ENCODE data around the gene KCTD13.
"Not testable (repeated sequence)": the region's sequence is repeated elsewhere in the genome, so short reads cannot be mapped to it uniquely, and the experiment has no call there.

Gene KCTD13

DNA sequence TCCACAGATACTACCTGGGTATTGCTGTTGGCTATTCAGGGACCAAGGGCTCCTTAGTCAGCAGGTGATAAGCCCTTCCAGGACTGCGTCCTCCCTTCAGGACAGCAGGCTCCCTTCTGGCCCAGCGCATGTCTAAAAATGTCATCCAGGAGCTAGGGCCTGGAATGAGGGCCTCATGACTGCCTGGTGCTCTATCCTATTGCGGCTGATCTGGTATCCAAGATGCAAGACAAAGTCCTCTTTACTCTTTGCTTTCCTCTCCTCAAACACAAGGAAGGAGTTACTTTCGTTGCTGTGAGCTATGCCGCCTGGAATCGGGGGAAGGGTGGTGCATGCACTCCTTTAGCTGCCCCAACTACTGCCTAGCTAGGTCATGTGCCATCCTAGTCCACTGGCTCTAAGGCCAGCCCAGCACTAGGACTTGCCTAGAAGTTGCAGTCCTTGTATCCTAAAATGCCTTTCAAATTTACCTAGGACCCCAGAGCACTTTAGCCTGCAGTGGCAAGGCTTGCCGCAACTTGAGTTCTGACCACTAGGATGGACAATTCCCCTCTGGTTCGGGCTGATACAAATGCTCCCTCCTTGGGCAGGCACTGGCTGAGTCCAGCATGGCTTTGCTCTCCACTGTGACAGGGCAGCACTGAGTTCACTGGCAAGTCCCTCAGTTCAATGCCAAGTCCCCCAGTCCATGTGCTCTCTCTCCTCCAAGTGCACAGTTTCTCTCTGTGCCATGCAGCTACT is 25.8 kb upstream of the KCTD13 start:
- Histone ChIP-seq H3K27ac (no peak overlapping the region), H3K36me3 (ENCODE audit: insufficient read depth, low read length) (no peaks in the 10 kb centered on the region), H3K9me3 (ENCODE audit: low read depth, low read length) (no peaks in the 10 kb centered on the region), H3K9ac (ENCODE audit: insufficient read length) (no peak overlapping the region), H3K4me3 (no peak overlapping the region)
- TF ChIP-seq POLR2AphosphoS5 (IDR thresholded peaks at IDR 0.05; ENCODE audit: borderline replicate concordance, low read depth, low read length) (no peak), FOXP2 (optimal IDR thresholded peaks at IDR 0.05; ENCODE audit: control extremely low read depth, extremely low read length, insufficient read depth) (no peak), EZH2 (IDR thresholded peaks at IDR 0.05) (no peak)
- DNase-seq (ENCODE audit: low read depth, low spot score) = no peak

DNA sequence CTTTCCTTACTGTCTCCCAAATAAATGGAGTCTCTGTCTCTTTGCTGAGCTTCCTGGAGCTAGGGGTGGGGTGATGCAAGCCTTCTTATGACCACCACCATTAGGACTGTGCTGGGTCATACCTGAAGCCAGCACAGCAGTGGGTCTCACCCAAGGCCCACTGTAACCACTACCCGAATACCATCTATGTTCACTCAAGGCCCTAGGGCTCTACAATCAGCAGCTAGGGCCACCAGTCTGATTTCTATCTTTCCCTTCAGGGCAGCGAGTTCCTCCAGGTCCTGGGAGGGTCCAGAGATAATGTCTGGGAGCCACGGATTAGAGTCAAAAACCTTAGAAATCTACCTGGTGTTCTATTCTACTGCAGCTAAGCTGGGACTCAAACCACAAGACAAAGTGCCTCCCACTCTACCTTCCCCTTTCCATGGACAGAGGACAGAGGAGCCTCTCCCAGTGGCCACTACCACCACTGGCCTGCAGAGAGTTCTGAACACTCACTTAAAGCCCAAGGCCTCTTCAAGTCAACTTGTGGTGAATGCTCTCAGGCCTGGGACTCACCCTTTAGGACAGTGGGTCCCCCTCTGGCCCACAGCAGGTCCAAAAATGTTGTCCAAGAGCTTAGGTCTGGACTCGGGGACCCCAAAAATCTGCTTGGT is 24.9 kb upstream of the KCTD13 start:
- Histone ChIP-seq H3K9ac (ENCODE audit: insufficient read length) (no peak overlapping the region), H3K9me3 (ENCODE audit: low read depth, low read length) (no peaks in the 10 kb centered on the region), H3K27ac (no peak overlapping the region), H3K36me3 (ENCODE audit: insufficient read depth, low read length) (no peaks in the 10 kb centered on the region), H3K4me3 (no peak overlapping the region)
- TF ChIP-seq FOXP2 (optimal IDR thresholded peaks at IDR 0.05; ENCODE audit: control extremely low read depth, extremely low read length, insufficient read depth) (no peak), EZH2 (IDR thresholded peaks at IDR 0.05) (no peak), POLR2AphosphoS5 (IDR thresholded peaks at IDR 0.05; ENCODE audit: borderline replicate concordance, low read depth, low read length) (no peak)
- no peak for DNase-seq (ENCODE audit: low read depth, low spot score)

GRCh38 chr16:29947897-29948296 is 21.9 kb upstream of the KCTD13 start:
- Histone ChIP-seq H3K9ac (ENCODE audit: insufficient read length) (no peak overlapping the region), H3K36me3 (ENCODE audit: insufficient read depth, low read length) (no peaks in the 10 kb centered on the region), H3K4me3 (no peak overlapping the region), H3K27ac (no peak overlapping the region), H3K9me3 (ENCODE audit: low read depth, low read length) (no peaks in the 10 kb centered on the region)
- no peak for DNase-seq (ENCODE audit: low read depth, low spot score)
- no peak for TF ChIP-seq POLR2AphosphoS5 (IDR thresholded peaks at IDR 0.05; ENCODE audit: borderline replicate concordance, low read depth, low read length)
- no peak for TF ChIP-seq FOXP2 (optimal IDR thresholded peaks at IDR 0.05; ENCODE audit: control extremely low read depth, extremely low read length, insufficient read depth)

DNA sequence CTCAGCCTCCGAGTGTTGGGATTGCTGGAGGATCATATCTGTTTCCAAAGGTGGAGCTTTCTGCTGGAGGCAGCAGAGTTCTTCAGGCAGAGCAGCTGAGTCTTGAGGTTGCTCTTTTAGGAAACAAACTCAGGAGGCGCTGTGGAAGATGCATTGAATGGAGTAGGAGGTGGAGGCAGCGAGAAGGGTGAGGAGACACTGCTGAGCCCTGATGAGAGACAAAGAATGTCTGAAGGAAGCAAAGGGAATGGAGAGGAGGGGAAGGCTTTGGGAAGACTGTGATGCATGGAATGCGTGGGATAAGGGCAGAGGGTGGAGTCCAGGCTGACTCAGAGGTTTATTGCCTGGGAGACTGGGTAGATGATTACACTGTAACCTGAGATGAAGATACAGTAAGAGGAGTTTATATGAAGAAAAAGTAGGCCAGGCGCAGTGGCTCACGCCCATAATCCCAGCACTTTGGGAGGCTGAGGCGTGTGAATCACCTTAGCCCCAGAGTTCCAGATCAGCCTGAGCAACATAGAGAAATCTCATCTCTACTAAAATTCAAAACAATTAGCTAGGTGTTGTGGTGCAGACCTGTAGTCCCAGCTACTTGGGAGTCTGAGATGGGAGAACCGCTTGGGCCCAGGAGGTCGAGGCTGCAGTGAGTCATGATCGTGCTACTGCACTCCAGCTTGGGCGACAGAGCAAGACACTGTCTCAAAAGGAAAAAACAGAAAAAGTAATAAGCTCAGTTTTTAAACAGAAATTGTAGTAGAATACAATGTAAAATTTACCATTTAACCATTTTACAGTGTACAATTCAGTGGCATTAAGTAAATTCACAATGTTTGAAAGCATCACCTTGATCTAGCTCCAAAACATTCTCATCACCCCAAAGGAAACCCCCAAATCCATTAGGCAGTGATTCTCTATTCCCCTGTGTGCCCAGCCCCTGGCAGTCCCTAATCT is 18.1 kb upstream of the KCTD13 start:
- no peak for DNase-seq (ENCODE audit: low read depth, low spot score)
- H3K36me3 ChIP-seq (ENCODE audit: insufficient read depth, low read length) = no peaks in the 10 kb centered on the region
- no peak overlapping the region for H3K27ac ChIP-seq
- TF ChIP-seq FOXP2 (optimal IDR thresholded peaks at IDR 0.05; ENCODE audit: control extremely low read depth, extremely low read length, insufficient read depth) = no peak
- TF ChIP-seq EZH2 (IDR thresholded peaks at IDR 0.05) = no peak
- no peak for TF ChIP-seq POLR2AphosphoS5 (IDR thresholded peaks at IDR 0.05; ENCODE audit: borderline replicate concordance, low read depth, low read length)
- no peaks in the 10 kb centered on the region for H3K9me3 ChIP-seq (ENCODE audit: low read depth, low read length)
- H3K4me3 ChIP-seq = no peak overlapping the region
- no peak overlapping the region for H3K9ac ChIP-seq (ENCODE audit: insufficient read length)

GRCh38 chr16:29940656-29941055 is 14.6 kb upstream of the KCTD13 start:
- H3K4me3 ChIP-seq = no peak overlapping the region
- TF ChIP-seq FOXP2 (optimal IDR thresholded peaks at IDR 0.05; ENCODE audit: control extremely low read depth, extremely low read length, insufficient read depth) (no peak), EZH2 (IDR thresholded peaks at IDR 0.05) (no peak), POLR2AphosphoS5 (IDR thresholded peaks at IDR 0.05; ENCODE audit: borderline replicate concordance, low read depth, low read length) (no peak)
- no peak overlapping the region for H3K9ac ChIP-seq (ENCODE audit: insufficient read length)
- no peak for DNase-seq (ENCODE audit: low read depth, low spot score)
- H3K36me3 ChIP-seq (ENCODE audit: insufficient read depth, low read length) = no peaks in the 10 kb centered on the region
- no peak overlapping the region for H3K27ac ChIP-seq
- H3K9me3 ChIP-seq (ENCODE audit: low read depth, low read length) = no peaks in the 10 kb centered on the region

- not testable (repeated sequence) for H3K9ac ChIP-seq (ENCODE audit: insufficient read length); H3K27ac ChIP-seq; H3K36me3 ChIP-seq (ENCODE audit: insufficient read depth, low read length); H3K4me3 ChIP-seq; H3K9me3 ChIP-seq (ENCODE audit: low read depth, low read length); DNase-seq (ENCODE audit: low read depth, low spot score)
Observed at GRCh38 chr16:29931750-29932149, 5.7 kb upstream of the KCTD13 start.

- H3K27ac ChIP-seq = no peak overlapping the region
- H3K9me3 ChIP-seq (ENCODE audit: low read depth, low read length) = no peaks in the 10 kb centered on the region
- peaks cover 7% of the 10 kb centered on the region; the same call in 1 of the 2 replicates for H3K36me3 ChIP-seq (ENCODE audit: insufficient read depth, low read length)
- no peak for TF ChIP-seq FOXP2 (optimal IDR thresholded peaks at IDR 0.05; ENCODE audit: control extremely low read depth, extremely low read length, insufficient read depth)
- no peak for TF ChIP-seq EZH2 (IDR thresholded peaks at IDR 0.05)
- TF ChIP-seq POLR2AphosphoS5 (IDR thresholded peaks at IDR 0.05; ENCODE audit: borderline replicate concordance, low read depth, low read length) = no peak
- H3K9ac ChIP-seq (ENCODE audit: insufficient read length) = no peak overlapping the region
- no peak for DNase-seq (ENCODE audit: low read depth, low spot score)
- H3K4me3 ChIP-seq = no peak overlapping the region; the same call in 1 of the 2 replicates
Observed at GRCh38 chr16:29927070-29927905, 1.3 kb upstream of the KCTD13 start.
